Peyer's patch (tissue), 4 donors: ENCODE data around the gene F5.
A peak's percentile ranks its signal among the peaks of the same experiment; 100 is the strongest.

Source experiments
- CTCF ChIP-seq, 6 experiments: fragments of 450-650 bp in 4 of 6; fragments of 200-600 bp in 2 of 6; sonication (generic) in 1 of 6; IDR thresholded peaks; one replicate each; pipeline ENCODE4 v1.5.1; 2017 to 2019; ENCODE audit warnings: antibody characterized with exemption in 6 of 6, mild to moderate bottlenecking in 3 of 6, moderate library complexity in 1 of 6
- POLR2A ChIP-seq, 2 donors: fragments of 450-650 bp; IDR thresholded peaks; one replicate each; pipeline ENCODE4 v1.5.1; 2017; ENCODE audit warnings: antibody characterized with exemption in 2 of 2, mild to moderate bottlenecking in 2 of 2, moderate library complexity in 2 of 2

- TF ChIP-seq CTCF (IDR thresholded peaks at IDR 0.05) (peak in 4 of 6 experiments; percentile 25 to 65 (median 50)), POLR2A (IDR thresholded peaks at IDR 0.05) (no peak)
Measured at GRCh38 chr1:169466259-169467230, 119.7 kb downstream of the F5 start.
